GM19043 (cell line): Measurements from ENCODE around the gene SDF2L1.
"Not testable (repeated sequence)": the region's sequence is repeated elsewhere in the genome, so short reads cannot be mapped to it uniquely, and the experiment has no call there.

Experiments used
- ATAC-seq: cut with Tn5 transposase; IDR thresholded peaks from one replicate; pipeline ENCODE4 v1.9.1; 2021; ENCODE audit warnings: low read depth; ENCODE audit not compliant: unreplicated experiment

The SDF2L1 gene

DNA sequence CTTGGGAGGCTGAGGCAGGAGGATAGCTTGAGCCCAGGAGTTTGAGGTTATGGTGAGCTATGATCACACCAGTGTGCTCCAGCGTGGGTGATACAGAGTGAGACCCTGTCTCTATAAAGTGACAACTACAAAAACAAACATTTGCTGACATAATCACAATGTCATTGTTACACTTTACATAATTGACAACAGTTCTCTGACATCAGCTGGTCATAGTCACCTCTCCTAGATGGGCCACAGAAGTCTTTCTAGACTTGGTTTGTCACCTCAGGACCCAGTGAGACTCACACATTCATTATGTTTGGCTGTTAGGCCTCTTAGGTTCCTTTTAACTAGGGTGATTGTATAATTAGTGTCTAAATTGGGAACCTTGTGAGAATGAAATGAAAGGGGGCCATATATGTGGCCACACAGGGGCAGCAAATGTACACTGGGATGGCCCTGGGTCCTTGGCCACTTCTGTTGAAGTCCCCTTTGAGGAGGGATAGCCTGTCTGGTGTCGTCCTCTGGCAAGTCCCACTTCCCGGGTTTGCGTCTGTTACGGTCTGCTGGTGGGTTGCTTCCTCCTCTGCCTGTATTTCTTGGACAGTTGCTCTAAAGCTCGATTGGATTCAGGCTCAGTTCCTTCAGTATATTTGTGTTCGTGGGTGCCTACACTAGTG, 17.9 kb downstream of the SDF2L1 start:
- ATAC-seq, result no peak

DNA sequence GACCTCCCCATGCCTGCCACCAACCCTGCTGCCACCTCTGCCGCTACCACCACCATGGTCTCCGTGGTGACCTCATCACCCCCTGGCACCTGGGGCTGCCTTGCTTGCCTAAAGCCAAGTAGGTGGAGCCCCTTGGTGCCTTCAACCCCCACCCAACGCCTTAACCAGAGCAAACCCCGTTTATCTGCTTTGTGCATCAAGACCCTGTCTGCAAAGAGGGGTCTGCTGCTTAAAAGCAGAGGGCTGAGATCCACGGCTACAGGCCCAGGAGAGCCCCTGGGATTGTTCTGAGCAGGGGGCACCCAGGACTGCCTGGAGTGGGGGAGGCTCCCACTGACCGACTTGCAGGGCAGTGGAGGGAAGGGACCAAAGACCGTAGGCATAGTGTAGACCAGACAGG, 18.8 kb downstream of the SDF2L1 start:
- ATAC-seq, result no peak

GRCh38 chr22:21661991-21662390, 19.9 kb downstream of the SDF2L1 start:
- ATAC-seq, result no peak

GRCh38 chr22:21663738-21664137, 21.6 kb downstream of the SDF2L1 start:
- ATAC-seq, result no peak

- ATAC-seq, result no peak
Observed at GRCh38 chr22:21665047-21665851, 23.1 kb downstream of the SDF2L1 start.

- no peak for ATAC-seq
Observed at GRCh38 chr22:21666786-21667185, 24.7 kb downstream of the SDF2L1 start.

DNA sequence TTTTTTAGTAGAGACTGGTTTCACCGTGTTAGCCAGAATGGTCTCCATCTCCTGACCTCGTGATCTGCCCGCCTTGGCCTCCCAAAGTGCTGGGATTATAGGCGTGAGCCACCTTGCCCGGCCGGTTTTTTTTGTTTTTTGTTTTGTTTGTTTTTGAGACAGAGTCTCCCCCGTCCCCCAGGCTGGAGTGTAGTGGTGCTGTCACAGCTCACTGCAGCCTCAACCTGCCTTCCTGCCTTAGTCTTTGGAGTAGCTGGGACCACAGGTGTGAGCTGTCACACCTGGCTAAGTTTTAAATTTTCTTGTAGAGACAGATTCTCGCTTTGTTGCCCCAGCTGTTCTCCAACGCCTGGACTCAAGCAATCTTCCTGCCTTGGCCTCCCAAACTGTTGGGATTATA, 26.9 kb downstream of the SDF2L1 start:
- ATAC-seq, result no peak

DNA sequence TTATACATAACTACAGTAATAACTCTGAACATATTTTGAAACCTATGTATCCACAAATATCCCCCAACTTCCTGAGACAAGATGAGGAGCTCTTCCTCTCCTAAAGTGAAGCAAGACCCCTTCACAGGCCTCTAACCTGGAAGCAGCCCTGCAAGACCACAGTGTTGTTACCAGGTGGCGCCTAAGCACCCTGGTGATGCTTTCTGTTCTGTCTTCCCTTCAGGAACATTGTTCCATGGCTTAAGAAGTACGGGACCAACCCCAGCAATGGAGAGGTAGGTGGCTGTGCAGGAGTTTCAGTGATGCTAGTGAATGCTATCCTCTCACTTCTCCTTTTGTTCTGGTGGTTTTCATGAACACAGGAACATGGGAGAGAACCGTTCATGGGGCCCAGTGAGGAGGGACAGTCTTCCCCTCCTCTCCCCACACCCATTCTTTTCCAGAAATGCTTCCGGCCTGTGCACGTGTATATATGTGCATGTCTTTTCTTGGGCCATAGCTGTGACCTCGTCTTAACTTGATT, 30.1 kb downstream of the SDF2L1 start:
- no peak for ATAC-seq

DNA sequence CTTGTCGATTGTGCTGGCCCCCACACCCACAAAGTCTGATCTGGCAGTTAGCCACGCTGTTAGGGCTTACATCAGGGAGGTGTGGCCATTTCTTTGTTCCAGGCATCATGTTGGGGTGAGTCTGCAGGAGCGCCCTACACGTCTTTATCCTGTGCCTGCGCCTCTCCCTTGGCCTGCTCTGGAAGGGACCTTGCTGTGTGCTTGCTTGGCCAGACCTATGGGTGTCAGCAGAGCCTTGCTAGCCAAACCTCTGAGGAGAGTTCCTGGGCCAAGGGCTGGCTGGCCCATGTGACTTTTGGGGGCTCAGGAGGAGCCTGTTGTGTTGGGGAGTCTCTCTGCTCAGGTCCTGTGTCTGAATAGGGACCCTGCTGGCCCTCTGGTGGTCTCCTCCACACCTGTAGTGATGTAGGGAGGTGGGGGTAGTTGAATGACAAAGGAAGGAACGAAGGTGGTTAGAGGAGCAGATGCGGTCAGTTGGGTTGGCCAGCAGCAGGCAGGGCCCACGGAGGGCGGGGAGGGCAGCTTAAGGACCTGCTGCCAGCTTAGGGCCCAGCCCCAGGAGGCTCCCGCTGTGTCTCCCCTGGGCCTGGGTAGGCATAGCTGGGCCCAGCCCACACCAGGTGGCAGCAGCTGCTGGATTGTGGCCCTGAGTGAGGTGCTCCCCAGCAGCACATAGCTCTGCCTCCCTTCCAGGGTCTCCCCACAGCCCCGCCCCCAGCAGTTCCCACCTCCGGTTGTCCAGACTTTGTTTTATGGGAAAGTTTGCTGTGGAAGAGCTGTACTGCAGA, 31.6 kb downstream of the SDF2L1 start:
- no peak for ATAC-seq

- ATAC-seq, result no peak
Observed at GRCh38 chr22:21674638-21675245, 32.6 kb downstream of the SDF2L1 start.

GRCh38 chr22:21677606-21678443, 35.7 kb downstream of the SDF2L1 start:
- no peak for ATAC-seq

- not testable (repeated sequence) for ATAC-seq
Observed at GRCh38 chr22:21678842-21679241, 36.7 kb downstream of the SDF2L1 start.

DNA sequence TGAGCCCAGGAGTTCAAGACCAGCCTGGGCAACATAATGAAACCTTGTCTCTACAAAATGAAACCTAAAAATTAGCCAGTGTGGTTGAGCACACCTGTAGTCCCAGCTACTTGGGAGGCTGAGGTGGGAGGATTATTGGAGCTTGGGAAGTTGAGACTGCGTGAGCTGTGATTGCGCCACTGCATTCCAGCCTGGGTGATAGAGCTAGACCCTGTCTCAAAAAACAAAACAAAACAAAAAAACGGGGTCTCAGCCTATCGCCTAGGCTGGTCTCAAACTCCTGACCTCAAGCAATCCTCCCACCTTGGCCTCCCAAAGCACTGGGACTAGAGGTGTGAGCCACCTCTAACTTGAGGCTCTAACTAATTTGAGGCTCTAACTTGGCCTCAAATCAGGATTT, 37.3 kb downstream of the SDF2L1 start:
- ATAC-seq, result no peak

GRCh38 chr22:21680830-21681565, 38.9 kb downstream of the SDF2L1 start:
- ATAC-seq, result no peak

- no peak for ATAC-seq
Observed at GRCh38 chr22:21681566-21682370, 39.7 kb downstream of the SDF2L1 start.

DNA sequence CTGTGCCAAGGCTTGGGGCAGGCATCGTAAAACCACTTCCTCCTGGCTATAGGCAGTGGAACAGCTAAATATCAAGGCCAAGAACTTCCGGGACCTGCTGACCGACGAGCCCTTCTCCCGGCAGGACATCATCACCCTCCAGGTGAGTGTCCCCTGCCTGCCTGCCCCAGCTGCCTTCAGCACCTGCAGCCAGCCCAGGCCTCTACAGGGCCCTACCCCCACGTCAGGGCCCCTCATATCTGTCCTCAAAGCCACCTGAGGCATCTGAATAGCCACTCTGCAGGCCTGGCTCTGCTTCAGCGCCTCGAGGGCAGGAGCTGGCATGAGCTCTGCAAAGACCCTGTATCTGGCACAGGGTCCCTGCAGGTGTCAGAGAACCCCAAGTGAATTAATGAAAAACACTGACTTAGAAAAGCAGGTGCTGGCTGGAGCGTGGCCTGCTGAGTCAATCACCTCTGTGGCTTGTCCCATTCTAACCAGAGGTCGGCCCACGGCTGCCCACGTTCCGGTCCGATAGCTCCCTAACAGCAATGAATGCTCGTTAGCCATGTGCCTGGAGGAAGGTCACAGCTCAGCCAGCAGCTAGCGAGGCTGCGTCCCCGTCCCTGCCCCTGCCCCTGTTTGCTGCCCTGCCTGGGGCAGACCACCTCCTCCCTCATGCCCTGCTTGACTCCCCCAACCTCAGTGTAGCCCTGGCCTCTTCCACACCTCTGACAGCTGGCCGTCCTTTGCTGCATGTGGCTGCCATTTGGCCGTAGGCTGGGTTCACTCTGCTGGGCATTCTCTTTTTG, 40.5 kb downstream of the SDF2L1 start:
- no peak for ATAC-seq

- ATAC-seq, result no peak
Observed at GRCh38 chr22:21683401-21683811, 41.3 kb downstream of the SDF2L1 start.
